Measurements from ENCODE around the gene PTPN11. TPM values are rescaled to one million over a fixed set of nuclear protein-coding genes. Genes with fewer than 3 reads are reported as not detected.

The PTPN11 gene
- total and polyA plus RNA-seq, 2 donors (not counting 3 experiments of a cell fraction or from before 2014, with no cell fraction given): 36.5 to 107 TPM

GRCh38 chr12:112538740-112539139 lies 120.0 kb downstream of the PTPN11 start:
- Histone ChIP-seq H3K9me1 (replicated peaks; ENCODE audit: control insufficient read depth, extremely low read depth, insufficient read depth, low read length) (no peaks in the 10 kb centered on the region), H3K36me3 (ENCODE audit: control insufficient read depth in 2 of 2, extremely low read depth in 1 of 2, insufficient read depth in 2 of 2, low read length in 2 of 2) (no peaks in the 10 kb centered on the region), H3K4me2 (ENCODE audit: insufficient read depth, low read length) (no peak overlapping the region), H3K27me3 (ENCODE audit: control insufficient read depth in 2 of 2, insufficient read depth in 2 of 2, low read length in 2 of 2) (no peaks in the 10 kb centered on the region), H3K9me3 (replicated peaks; ENCODE audit: control insufficient read depth, insufficient read depth, low read length) (no peaks in the 10 kb centered on the region), H2AFZ (ENCODE audit: low read depth, low read length) (no peak overlapping the region), H3K9ac (replicated peaks; ENCODE audit: extremely low read depth, insufficient read depth, low read length) (no peak overlapping the region), H3K27ac (ENCODE audit: insufficient read depth, low read depth, low read length) (no peak overlapping the region), H3K79me2 (ENCODE audit: control insufficient read depth, insufficient read depth, low read length) (no peaks in the 10 kb centered on the region), H3K4me1 (ENCODE audit: control insufficient read depth, extremely low read depth, insufficient read depth, low read length) (no peaks in the 10 kb centered on the region), H3K4me3 (replicated peaks in 1 of 3; ENCODE audit: insufficient read depth in 1 of 3, low read depth in 1 of 3, low read length in 3 of 3) (no peak overlapping the region), H4K20me1 (replicated peaks; ENCODE audit: control insufficient read depth, extremely low read depth, insufficient read depth, low read length) (no peaks in the 10 kb centered on the region)
- ChIA-PET CTCF (no interaction called here), POLR2A (no interaction called here)
- DNase-seq (ENCODE audit: low read depth, low spot score): no peak
- no TSS peak for BruUV-seq (replicated peaks)
- dilution Hi-C loops (cut with MboI; ENCODE audit: extremely low pct_ligation_motif_present, low sequenced_read_pairs): no loop called here
- intact Hi-C loops (cut with micrococcal nuclease): no loop called here
- FAIRE-seq: no peak
- TF ChIP-seq POLR2A (IDR thresholded peaks at IDR 0.05; ENCODE audit: low read depth, low read length): no peak
- TF ChIP-seq GATA2 (IDR thresholded peaks at IDR 0.05; ENCODE audit: insufficient read depth, insufficient read length, low read depth, low read length): no peak
- no peak for TF ChIP-seq JUN (IDR thresholded peaks at IDR 0.05; ENCODE audit: borderline replicate concordance, insufficient read depth, insufficient read length, low read depth)

DNA sequence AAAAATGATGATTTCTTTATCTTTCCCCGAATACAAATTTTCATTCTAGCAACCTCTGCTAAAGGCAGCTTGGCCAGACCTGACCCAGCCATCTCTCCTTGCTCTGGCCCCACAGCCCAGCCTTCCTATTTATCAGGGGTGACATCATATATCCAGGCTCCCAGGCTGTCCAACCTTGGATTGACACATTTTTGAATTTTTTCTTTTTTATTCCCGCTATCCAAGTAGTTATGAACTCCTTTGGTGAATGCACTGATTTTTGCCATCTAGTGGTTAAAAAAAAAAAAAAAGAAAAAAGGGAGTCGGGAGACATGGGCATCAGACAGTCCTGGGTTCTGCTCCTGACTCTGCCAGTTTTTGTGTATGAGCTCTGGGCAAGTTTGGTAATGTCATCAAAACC lies 120.5 kb downstream of the PTPN11 start:
- Histone ChIP-seq H4K20me1 (replicated peaks; ENCODE audit: control insufficient read depth, extremely low read depth, insufficient read depth, low read length) (no peaks in the 10 kb centered on the region), H3K9ac (replicated peaks; ENCODE audit: extremely low read depth, insufficient read depth, low read length) (no peak overlapping the region), H3K9me3 (replicated peaks; ENCODE audit: control insufficient read depth, insufficient read depth, low read length) (no peaks in the 10 kb centered on the region), H3K4me3 (replicated peaks in 1 of 3; ENCODE audit: insufficient read depth in 1 of 3, low read depth in 1 of 3, low read length in 3 of 3) (no peak overlapping the region), H3K79me2 (ENCODE audit: control insufficient read depth, insufficient read depth, low read length) (no peaks in the 10 kb centered on the region), H3K4me2 (ENCODE audit: insufficient read depth, low read length) (no peak overlapping the region), H3K4me1 (ENCODE audit: control insufficient read depth, extremely low read depth, insufficient read depth, low read length) (no peaks in the 10 kb centered on the region), H2AFZ (ENCODE audit: low read depth, low read length) (no peak overlapping the region), H3K9me1 (replicated peaks; ENCODE audit: control insufficient read depth, extremely low read depth, insufficient read depth, low read length) (no peaks in the 10 kb centered on the region), H3K27ac (ENCODE audit: insufficient read depth, low read depth, low read length) (no peak overlapping the region), H3K27me3 (ENCODE audit: control insufficient read depth in 2 of 2, insufficient read depth in 2 of 2, low read length in 2 of 2) (no peaks in the 10 kb centered on the region), H3K36me3 (ENCODE audit: control insufficient read depth in 2 of 2, extremely low read depth in 1 of 2, insufficient read depth in 2 of 2, low read length in 2 of 2) (no peaks in the 10 kb centered on the region)
- DNase-seq (ENCODE audit: low read depth, low spot score) (no peak), FAIRE-seq (no peak)
- BruUV-seq (replicated peaks): no TSS peak
- TF ChIP-seq FOS (IDR thresholded peaks at IDR 0.05; ENCODE audit: borderline replicate concordance, insufficient read depth, low read length): no peak
- TF ChIP-seq, protein P1, sequence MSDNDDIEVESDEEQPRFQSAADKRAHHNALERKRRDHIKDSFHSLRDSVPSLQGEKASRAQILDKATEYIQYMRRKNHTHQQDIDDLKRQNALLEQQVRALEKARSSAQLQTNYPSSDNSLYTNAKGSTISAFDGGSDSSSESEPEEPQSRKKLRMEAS (IDR thresholded peaks at IDR 0.05; ENCODE audit: insufficient read depth, insufficient read length): no peak
- TF ChIP-seq POLR2AphosphoS5 (IDR thresholded peaks at IDR 0.05; ENCODE audit: insufficient read depth, low read depth, low read length): no peak
- no peak for TF ChIP-seq POLR2A (IDR thresholded peaks at IDR 0.05; ENCODE audit: low read depth, low read length)
- no peak for TF ChIP-seq EZH2 (IDR thresholded peaks at IDR 0.05; ENCODE audit: borderline replicate concordance, low read depth, low read length, severe bottlenecking)
- TF ChIP-seq MYC (IDR thresholded peaks at IDR 0.05; ENCODE audit: low read depth, low read length): no peak
- no peak for TF ChIP-seq JUN (IDR thresholded peaks at IDR 0.05; ENCODE audit: borderline replicate concordance, insufficient read depth, insufficient read length, low read depth)
- TF ChIP-seq CTCF (IDR thresholded peaks at IDR 0.05; ENCODE audit: extremely low read depth in 1 of 2, insufficient read depth in 1 of 2, low read depth in 1 of 2, low read length in 2 of 2): no peak
- TF ChIP-seq GATA2 (IDR thresholded peaks at IDR 0.05; ENCODE audit: insufficient read depth, insufficient read length, low read depth, low read length): no peak
- ChIA-PET POLR2A (no interaction called here), CTCF (no interaction called here)
- dilution Hi-C loops (cut with MboI; ENCODE audit: extremely low pct_ligation_motif_present, low sequenced_read_pairs) (no loop called here), intact Hi-C loops (cut with micrococcal nuclease) (no loop called here)
